Peyer's patch (tissue), 4 donors: Measurements from ENCODE around the gene ELK3.

Source experiments
- CTCF ChIP-seq, 6 experiments: fragments of 450-650 bp in 4 of 6; fragments of 200-600 bp in 2 of 6; sonication (generic) in 1 of 6; IDR thresholded peaks; one replicate each; pipeline ENCODE4 v1.5.1; 2017 to 2019; ENCODE audit warnings: antibody characterized with exemption in 6 of 6, mild to moderate bottlenecking in 3 of 6, moderate library complexity in 1 of 6
- POLR2A ChIP-seq, 2 donors: fragments of 450-650 bp; IDR thresholded peaks; one replicate each; pipeline ENCODE4 v1.5.1; 2017; ENCODE audit warnings: antibody characterized with exemption in 2 of 2, mild to moderate bottlenecking in 2 of 2, moderate library complexity in 2 of 2

- TF ChIP-seq CTCF (IDR thresholded peaks at IDR 0.05) = no peak
- TF ChIP-seq POLR2A (IDR thresholded peaks at IDR 0.05) = no peak
Observed at GRCh38 chr12:96220902-96221301, 26.7 kb downstream of the ELK3 start.
